ENCODE data around the gene UMAD1. TPM values are rescaled to one million over a fixed set of nuclear protein-coding genes. Genes with fewer than 3 reads are reported as not detected.

Gene UMAD1
- total RNA-seq, 1 donor from 2014 or later: 13.6 TPM

GRCh38 chr7:7761974-7762779, 121.6 kb downstream of the UMAD1 start:
- intact Hi-C loops (cut with micrococcal nuclease): loop anchor here (1.0 to 5.0 kb wide), 16 partner anchors 43 to 659 kb away; partner anchors contain the start of genes C1GALT1, GLCCI1, MIOS and UMAD1

GRCh38 chr7:7764520-7765396, 124.2 kb downstream of the UMAD1 start:
- intact Hi-C loops (cut with micrococcal nuclease): loop anchor here (5.0 kb wide), 1 partner anchor 158 kb away; no protein-coding TSS in a partner anchor

GRCh38 chr7:7765422-7765821, 124.9 kb downstream of the UMAD1 start:
- intact Hi-C loops (cut with micrococcal nuclease): no loop called here

- intact Hi-C loops (cut with micrococcal nuclease): no loop called here
Measured at GRCh38 chr7:7766671-7767070, 126.1 kb downstream of the UMAD1 start.

GRCh38 chr7:7768977-7769709, 128.6 kb downstream of the UMAD1 start:
- intact Hi-C loops (cut with micrococcal nuclease): no loop called here

GRCh38 chr7:7769710-7770627, 129.4 kb downstream of the UMAD1 start:
- intact Hi-C loops (cut with micrococcal nuclease): no loop called here

- intact Hi-C loops (cut with micrococcal nuclease): no loop called here
Measured at GRCh38 chr7:7771452-7771851, 130.9 kb downstream of the UMAD1 start.

- intact Hi-C loops (cut with micrococcal nuclease): no loop called here
Measured at GRCh38 chr7:7772397-7772821, 131.9 kb downstream of the UMAD1 start.

GRCh38 chr7:7773334-7774309, 133.1 kb downstream of the UMAD1 start:
- intact Hi-C loops (cut with micrococcal nuclease): no loop called here

- intact Hi-C loops (cut with micrococcal nuclease): no loop called here
Measured at GRCh38 chr7:7779888-7780287, 139.3 kb downstream of the UMAD1 start.

GRCh38 chr7:7783001-7783400, 142.4 kb downstream of the UMAD1 start:
- intact Hi-C loops (cut with micrococcal nuclease): no loop called here

GRCh38 chr7:7785344-7785973, 144.9 kb downstream of the UMAD1 start:
- intact Hi-C loops (cut with micrococcal nuclease): no loop called here

GRCh38 chr7:7786595-7786994, 146.0 kb downstream of the UMAD1 start:
- intact Hi-C loops (cut with micrococcal nuclease): no loop called here

GRCh38 chr7:7789551-7789988, 149.0 kb downstream of the UMAD1 start:
- intact Hi-C loops (cut with micrococcal nuclease): no loop called here

GRCh38 chr7:7790041-7790741, 149.6 kb downstream of the UMAD1 start:
- intact Hi-C loops (cut with micrococcal nuclease): no loop called here

GRCh38 chr7:7791523-7791922, 151.0 kb downstream of the UMAD1 start:
- intact Hi-C loops (cut with micrococcal nuclease): no loop called here

- intact Hi-C loops (cut with micrococcal nuclease): no loop called here
Measured at GRCh38 chr7:7792056-7792455, 151.5 kb downstream of the UMAD1 start.

- intact Hi-C loops (cut with micrococcal nuclease): no loop called here
Measured at GRCh38 chr7:7793249-7793648, 152.7 kb downstream of the UMAD1 start.

Measured in T-helper 1 cell treated with Interleukin-12 subunit alpha and Interleukin-12 subunit beta and Interleukin-4 antibody, amounts not matched to agents 30 ng/mL and 1 ng/mL, for 36 hours (primary cell).